Uterus (tissue), 2 donors: ENCODE measurements around the gene NPAS4.

Experiments
- CTCF ChIP-seq, 4 experiments: fragments of 200-600 bp in 2 of 4; fragments of 450-650 bp in 2 of 4; sonication (generic) in 2 of 4; IDR thresholded peaks; one replicate each; pipeline ENCODE4 v1.5.1; 2016 to 2019; ENCODE audit warnings: antibody characterized with exemption in 4 of 4, mild to moderate bottlenecking in 2 of 4, moderate library complexity in 1 of 4
- POLR2A ChIP-seq, 2 donors: fragments of 450-650 bp; IDR thresholded peaks; one replicate each; pipeline ENCODE4 v1.6.1; 2016; ENCODE audit warnings: antibody characterized with exemption in 2 of 2, mild to moderate bottlenecking in 1 of 2, moderate library complexity in 1 of 2

- TF ChIP-seq CTCF (IDR thresholded peaks at IDR 0.05), result no peak
- TF ChIP-seq POLR2A (IDR thresholded peaks at IDR 0.05), result no peak
Observed at GRCh38 chr11:66448523-66448922, 27.7 kb downstream of the NPAS4 start.
